NB4 (cell line): ENCODE results near the gene CRYGA.
"Not testable (repeated sequence)": the region's sequence is repeated elsewhere in the genome, so short reads cannot be mapped to it uniquely, and the experiment has no call there.

Experiments used
- DNase-seq: peaks from one replicate; pipeline ENCODE4 v3.0.0; 2010; ENCODE audit warnings: low read depth
- H3K4me3 ChIP-seq: one replicate; pipeline ENCODE4 v1.5.1; 2011; ENCODE audit warnings: mild to moderate bottlenecking, low read depth, low read length, moderate library complexity
- CTCF ChIP-seq: IDR thresholded peaks from one replicate; pipeline ENCODE4 v1.5.1; 2012; ENCODE audit warnings: low read depth, low read length
- MAX ChIP-seq: IDR thresholded peaks from 2 replicates; pipeline ENCODE4 v1.6.1; 2011; ENCODE audit warnings: low read depth, low read length
- MYC ChIP-seq: IDR thresholded peaks from 2 replicates; pipeline ENCODE4 v1.6.1; 2011; ENCODE audit warnings: low read depth, low read length
- POLR2A ChIP-seq: IDR thresholded peaks from 2 replicates; pipeline ENCODE4 v1.6.1; 2011; ENCODE audit warnings: mild to moderate bottlenecking; ENCODE audit not compliant: insufficient read length; ENCODE audit errors: extremely low read depth

CRYGA gene

GRCh38 chr2:208127090-208127489, 36.3 kb downstream of the CRYGA start:
- TF ChIP-seq MAX: no peak
- no peak for TF ChIP-seq MYC
- TF ChIP-seq CTCF: no peak
- TF ChIP-seq POLR2A: no peak
- no peak overlapping the region for H3K4me3 ChIP-seq
- no peak for DNase-seq

GRCh38 chr2:208125251-208125650, 38.1 kb downstream of the CRYGA start:
- TF ChIP-seq MYC: no peak
- no peak for TF ChIP-seq MAX
- TF ChIP-seq POLR2A: no peak
- TF ChIP-seq CTCF: no peak
- no peak for DNase-seq
- H3K4me3 ChIP-seq: no peak overlapping the region

- not testable (repeated sequence) for DNase-seq, H3K4me3 ChIP-seq
Observed at GRCh38 chr2:208124013-208124715, 39.2 kb downstream of the CRYGA start, which contains the start of gene CRYGD. Gene CRYGD (minus strand): TSS chr2:208124524. CDS start chr2:208124473, 51 bp downstream.

- TF ChIP-seq MYC: no peak
- TF ChIP-seq CTCF: no peak
- no peak overlapping the region for H3K4me3 ChIP-seq
- DNase-seq: no peak
Observed at GRCh38 chr2:208122248-208122647, 41.1 kb downstream of the CRYGA start.

- TF ChIP-seq CTCF: no peak
- TF ChIP-seq MAX: no peak
- no peak for TF ChIP-seq MYC
- no peak for TF ChIP-seq POLR2A
- H3K4me3 ChIP-seq: no peak overlapping the region
- no peak for DNase-seq
Observed at GRCh38 chr2:208118918-208119317, 44.5 kb downstream of the CRYGA start.

GRCh38 chr2:208117390-208117789, 46.0 kb downstream of the CRYGA start:
- H3K4me3 ChIP-seq, DNase-seq: not testable (repeated sequence)

- DNase-seq: no peak
- no peak overlapping the region for H3K4me3 ChIP-seq
- no peak for TF ChIP-seq MYC
Observed at GRCh38 chr2:208112969-208113368, 50.4 kb downstream of the CRYGA start.

- not testable (repeated sequence) for H3K4me3 ChIP-seq, DNase-seq
Observed at GRCh38 chr2:208112273-208112745, 51.1 kb downstream of the CRYGA start.
